ENCODE measurements around the gene ATP5ME. TPM values are rescaled to one million over a fixed set of nuclear protein-coding genes. Genes with fewer than 3 reads are reported as not detected.

The ATP5ME gene
- total RNA-seq, 2 donors from 2014 or later = 20.2 to 37.9 TPM

DNA sequence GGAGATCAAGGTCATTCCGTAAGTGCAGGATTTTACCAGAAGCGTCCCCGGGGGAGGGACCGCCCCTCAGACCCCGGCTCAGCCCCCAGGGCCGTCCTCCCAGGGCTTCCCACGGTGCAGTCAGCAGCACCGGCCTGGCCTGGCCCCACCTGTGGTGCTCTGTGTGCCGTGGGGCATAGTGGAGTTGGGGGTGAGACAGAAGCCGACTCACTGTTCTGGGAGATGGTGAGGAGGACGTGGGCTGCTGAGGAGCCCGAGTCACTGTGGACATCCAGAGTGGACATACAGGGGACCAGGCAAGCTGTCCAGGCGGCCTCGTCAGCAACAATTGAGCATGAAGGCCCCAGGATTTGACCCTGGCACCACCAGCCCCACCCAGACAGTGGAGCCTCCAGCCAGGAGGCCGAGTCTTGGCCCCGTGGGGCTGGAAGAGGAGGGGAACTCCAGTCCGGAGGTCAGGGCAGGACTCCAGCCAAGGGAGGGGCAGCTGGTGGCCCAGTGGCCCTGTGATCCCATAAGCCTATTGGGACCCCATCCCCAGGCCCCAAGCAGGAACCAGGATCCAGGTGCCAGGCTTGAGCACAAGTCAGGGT lies 19.1 kb downstream of the ATP5ME start:
- ATAC-seq (no peak), DNase-seq (no peak)
- no peaks in the 10 kb centered on the region for H3K36me3 ChIP-seq (replicated peaks in 1 of 2; ENCODE audit: insufficient read depth in 1 of 2, low read depth in 2 of 2)
- 37 to 49% methylated on average over 14 to 17 of the region's 17 CpGs for WGBS, 2 donors
- H3K27me3 ChIP-seq = peaks cover 0 to 7% of the 10 kb centered on the region in 2 donors
- H3K27ac ChIP-seq = no peak overlapping the region
- H3K4me1 ChIP-seq = no peaks in the 10 kb centered on the region
- H3K4me3 ChIP-seq = no peak overlapping the region
- intact Hi-C loops (cut with DNase I) = no loop called here
- H3K9me3 ChIP-seq = no peaks in the 10 kb centered on the region
- TF ChIP-seq, protein P1, sequence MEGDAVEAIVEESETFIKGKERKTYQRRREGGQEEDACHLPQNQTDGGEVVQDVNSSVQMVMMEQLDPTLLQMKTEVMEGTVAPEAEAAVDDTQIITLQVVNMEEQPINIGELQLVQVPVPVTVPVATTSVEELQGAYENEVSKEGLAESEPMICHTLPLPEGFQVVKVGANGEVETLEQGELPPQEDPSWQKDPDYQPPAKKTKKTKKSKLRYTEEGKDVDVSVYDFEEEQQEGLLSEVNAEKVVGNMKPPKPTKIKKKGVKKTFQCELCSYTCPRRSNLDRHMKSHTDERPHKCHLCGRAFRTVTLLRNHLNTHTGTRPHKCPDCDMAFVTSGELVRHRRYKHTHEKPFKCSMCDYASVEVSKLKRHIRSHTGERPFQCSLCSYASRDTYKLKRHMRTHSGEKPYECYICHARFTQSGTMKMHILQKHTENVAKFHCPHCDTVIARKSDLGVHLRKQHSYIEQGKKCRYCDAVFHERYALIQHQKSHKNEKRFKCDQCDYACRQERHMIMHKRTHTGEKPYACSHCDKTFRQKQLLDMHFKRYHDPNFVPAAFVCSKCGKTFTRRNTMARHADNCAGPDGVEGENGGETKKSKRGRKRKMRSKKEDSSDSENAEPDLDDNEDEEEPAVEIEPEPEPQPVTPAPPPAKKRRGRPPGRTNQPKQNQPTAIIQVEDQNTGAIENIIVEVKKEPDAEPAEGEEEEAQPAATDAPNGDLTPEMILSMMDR (IDR thresholded peaks at IDR 0.05) = no peak
- TF ChIP-seq POLR2A (IDR thresholded peaks at IDR 0.05) = no peak

DNA sequence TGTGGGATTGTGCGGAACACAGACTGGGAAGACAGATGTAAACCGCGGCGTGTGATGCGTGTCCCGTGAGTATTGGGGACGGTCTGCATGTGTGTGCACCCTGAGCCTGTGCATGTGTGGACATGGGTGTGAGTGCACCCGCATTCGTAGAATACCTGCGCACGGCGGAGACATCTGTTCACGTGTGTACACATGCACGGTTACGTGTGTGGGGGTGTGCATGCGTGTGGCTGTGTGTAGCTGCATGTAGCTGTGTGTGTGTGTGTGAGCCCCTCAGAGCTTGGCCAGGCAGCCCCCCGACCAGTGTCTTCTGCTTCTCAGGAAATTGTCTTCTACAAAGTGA lies 19.6 kb downstream of the ATP5ME start:
- Histone ChIP-seq H3K4me3 (no peak overlapping the region), H3K27ac (no peak overlapping the region), H3K9me3 (no peaks in the 10 kb centered on the region), H3K4me1 (no peaks in the 10 kb centered on the region), H3K36me3 (replicated peaks in 1 of 2; ENCODE audit: insufficient read depth in 1 of 2, low read depth in 2 of 2) (no peaks in the 10 kb centered on the region), H3K27me3 (peaks cover 0 to 10% of the 10 kb centered on the region in 2 donors)
- intact Hi-C loops (cut with DNase I) = no loop called here
- TF ChIP-seq POLR2A (IDR thresholded peaks at IDR 0.05) = no peak
- TF ChIP-seq, protein P1 (IDR thresholded peaks at IDR 0.05) = no peak
- DNase-seq = no peak
- 83 to 86% methylated on average over 17 of the region's 17 CpGs for WGBS, 2 donors
- ATAC-seq = no peak

DNA sequence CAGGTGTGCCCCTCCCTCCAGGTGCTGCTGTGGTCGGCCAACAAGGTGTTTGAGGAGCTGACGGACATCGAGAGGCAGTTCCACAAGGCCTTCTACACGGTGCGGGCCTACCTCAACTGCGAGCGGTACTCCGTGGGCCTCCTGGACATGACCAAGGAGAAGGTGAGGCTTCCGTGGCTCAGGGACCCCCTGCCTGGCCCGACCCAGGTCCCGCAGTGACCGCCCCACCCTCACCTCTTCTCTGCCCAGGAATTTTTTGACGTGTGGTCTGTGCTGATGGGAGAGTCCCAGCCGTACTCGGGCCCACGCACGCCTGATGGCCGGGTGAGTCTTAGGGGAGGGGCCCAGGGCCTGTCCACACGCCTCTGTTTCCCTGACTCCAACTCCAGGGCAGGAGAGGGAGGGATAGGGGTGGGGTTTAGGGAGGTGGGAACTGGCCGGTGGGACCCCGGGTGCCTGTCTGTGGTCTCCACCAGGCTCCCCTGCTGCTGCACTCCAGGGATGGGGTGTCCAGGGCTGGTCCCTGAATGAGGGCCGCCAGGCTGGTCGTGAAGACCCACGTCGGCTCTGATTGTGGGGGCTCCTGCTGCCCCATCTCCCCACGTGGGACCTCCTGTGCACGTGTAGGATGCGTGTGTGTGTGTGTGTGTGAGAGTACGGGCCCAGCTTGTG lies 20.1 kb downstream of the ATP5ME start:
- Histone ChIP-seq H3K9me3 (no peaks in the 10 kb centered on the region), H3K36me3 (replicated peaks in 1 of 2; ENCODE audit: insufficient read depth in 1 of 2, low read depth in 2 of 2) (no peaks in the 10 kb centered on the region), H3K27ac (no peak overlapping the region), H3K4me3 (no peak overlapping the region), H3K27me3 (peaks cover 0 to 10% of the 10 kb centered on the region in 2 donors), H3K4me1 (no peaks in the 10 kb centered on the region)
- intact Hi-C loops (cut with DNase I) = no loop called here
- DNase-seq (no peak), ATAC-seq (no peak)
- TF ChIP-seq POLR2A (IDR thresholded peaks at IDR 0.05) = no peak
- TF ChIP-seq, protein P1 (IDR thresholded peaks at IDR 0.05) = no peak
- 69 to 74% methylated on average over 9 to 29 of the region's 29 CpGs for WGBS, 2 donors

DNA sequence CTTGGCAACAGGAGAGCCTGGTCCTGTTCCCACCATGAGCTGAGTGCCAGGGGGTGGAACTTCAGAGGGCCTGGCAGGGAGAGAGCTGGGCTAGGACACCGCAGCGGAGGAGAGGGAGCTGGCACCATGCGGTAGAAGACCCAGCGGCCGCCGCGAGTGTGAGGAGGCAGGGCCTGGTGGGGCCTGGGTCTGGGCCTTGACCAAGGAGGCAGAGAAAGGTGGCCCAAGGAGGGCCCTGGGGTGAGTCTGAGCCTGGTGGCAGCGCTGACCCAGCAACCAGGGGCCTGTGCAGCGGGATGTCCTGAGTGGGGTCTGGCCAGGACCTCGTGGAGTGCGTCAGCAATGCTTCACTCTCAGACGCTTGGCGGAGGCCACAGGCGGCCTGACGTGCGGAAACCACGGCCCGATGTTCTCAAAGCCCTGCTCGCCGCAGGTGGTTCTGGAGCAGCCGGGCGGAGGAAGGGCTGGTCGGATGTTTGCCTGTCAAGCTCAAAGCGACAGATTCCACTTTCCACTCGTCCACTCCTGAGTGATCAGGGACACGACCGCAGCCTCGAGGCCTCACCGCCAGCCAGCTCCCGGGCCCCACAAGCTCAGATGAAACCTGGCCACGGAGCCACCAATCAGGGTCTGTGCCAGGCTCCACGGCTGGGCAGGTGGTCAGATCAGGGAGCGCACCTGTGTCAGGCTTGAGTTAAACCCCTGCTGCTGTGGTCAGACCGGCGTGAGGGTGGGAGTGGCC lies 20.8 kb downstream of the ATP5ME start:
- no peak for ATAC-seq
- no peaks in the 10 kb centered on the region for H3K36me3 ChIP-seq (replicated peaks in 1 of 2; ENCODE audit: insufficient read depth in 1 of 2, low read depth in 2 of 2)
- DNase-seq = no peak
- no peaks in the 10 kb centered on the region for H3K4me1 ChIP-seq
- 81 to 86% methylated on average over 6 to 31 of the region's 35 CpGs for WGBS, 2 donors
- TF ChIP-seq POLR2A (IDR thresholded peaks at IDR 0.05) = no peak
- TF ChIP-seq, protein P1 (IDR thresholded peaks at IDR 0.05) = no peak
- no peak overlapping the region for H3K4me3 ChIP-seq
- no peaks in the 10 kb centered on the region for H3K9me3 ChIP-seq
- intact Hi-C loops (cut with DNase I) = no loop called here
- H3K27ac ChIP-seq = no peak overlapping the region
- H3K27me3 ChIP-seq = peaks cover 0 to 10% of the 10 kb centered on the region in 2 donors

All from body of pancreas (tissue), 4 donors.